ENCODE results near the gene ADM.

The ADM gene

DNA sequence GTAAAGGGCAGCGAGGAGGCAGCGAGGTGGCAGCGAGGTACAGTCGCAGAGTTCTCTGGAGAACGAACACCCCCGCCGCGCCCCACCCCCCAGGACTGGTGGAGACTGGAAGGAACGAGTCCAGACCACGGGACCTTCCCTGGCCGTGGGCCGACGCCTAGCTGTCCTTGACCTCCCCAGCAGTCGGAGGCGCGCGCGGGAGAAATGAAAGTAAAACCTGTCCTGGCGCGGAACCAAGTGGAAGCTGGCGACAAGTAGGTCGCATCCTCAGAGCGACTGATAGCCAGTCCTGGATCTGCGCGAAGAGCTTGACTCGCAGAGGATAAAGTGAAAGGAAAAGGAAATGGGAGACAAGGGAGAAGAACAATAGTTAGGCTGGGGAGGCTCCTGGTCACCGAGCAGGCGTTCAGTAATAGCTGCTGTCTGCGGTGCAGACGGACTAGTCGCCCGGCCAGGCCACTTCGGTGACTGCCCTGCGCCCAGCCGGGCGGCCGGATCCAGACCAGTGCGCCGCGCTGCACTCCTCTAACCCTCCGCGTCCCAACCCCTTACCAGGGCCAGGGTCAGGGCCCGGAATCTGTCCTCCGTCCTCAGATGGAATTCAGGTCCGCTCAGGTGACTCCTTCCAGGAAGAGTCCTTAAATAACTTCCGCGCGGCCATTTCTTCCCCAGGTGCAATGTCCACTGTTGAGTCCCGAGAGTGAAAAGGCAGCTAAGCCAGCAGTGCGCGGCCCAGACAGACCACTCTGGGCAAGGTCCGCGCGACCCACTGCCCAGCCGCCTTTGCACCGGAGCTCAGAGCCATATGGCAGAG, 1.9 kb upstream of the ADM start:
- peak overlapping the region; percentile 75 for H2AFZ ChIP-seq (ENCODE audit: insufficient read depth, low read length, poor library complexity)
- peak overlapping the region; percentile 94 for H3K14ac ChIP-seq (ENCODE audit: low read length)
- peak overlapping the region; percentile 79 for H3K4me3 ChIP-seq (ENCODE audit: low read depth, low read length)
- peak overlapping the region; percentile 82 for H3K9ac ChIP-seq (ENCODE audit: low read length)
- H2BK12ac ChIP-seq (ENCODE audit: low read length): peak overlapping the region; percentile 29
- peaks cover 43% of the 10 kb centered on the region for H3K79me1 ChIP-seq (ENCODE audit: low read length)
- peak overlapping the region; percentile 64 for H3K18ac ChIP-seq (ENCODE audit: low read length)
- H3K36me3 ChIP-seq (ENCODE audit: control insufficient read depth in 1 of 2, insufficient read depth in 2 of 2, low read length in 2 of 2): no peaks in the 10 kb centered on the region
- DNase-seq: peak; percentile 59 to 78
- H3K27me3 ChIP-seq (ENCODE audit: insufficient read depth, low read length): no peaks in the 10 kb centered on the region
- H4K8ac ChIP-seq (ENCODE audit: low read depth, low read length): peak overlapping the region; percentile 91
- H3K23ac ChIP-seq (ENCODE audit: low read length): no peak overlapping the region
- H4K91ac ChIP-seq (ENCODE audit: low read depth, low read length): peak overlapping the region; percentile 95
- peaks cover 36% of the 10 kb centered on the region for H3K79me2 ChIP-seq (ENCODE audit: control insufficient read depth, insufficient read depth, low read length, poor library complexity)
- H4K12ac ChIP-seq (ENCODE audit: low read depth, low read length): peak overlapping the region; percentile 81
- peak overlapping the region; percentile 75 for H3K4ac ChIP-seq (ENCODE audit: low read depth, low read length)
- H3K4me2 ChIP-seq (ENCODE audit: low read length): peak overlapping the region; percentile 86
- H2AK5ac ChIP-seq (ENCODE audit: low read length): peak overlapping the region; percentile 22
- peak overlapping the region; percentile 88 for H2BK120ac ChIP-seq (ENCODE audit: insufficient read depth, low read length, poor library complexity)
- peaks cover 5 to 6% of the 10 kb centered on the region in 2 experiments for H3K4me1 ChIP-seq (ENCODE audit: control insufficient read depth in 1 of 2, insufficient read depth in 2 of 2, low read length in 2 of 2)
- no peaks in the 10 kb centered on the region for H3K9me3 ChIP-seq (ENCODE audit: insufficient read depth, low read depth, low read length)
- H3K27ac ChIP-seq (ENCODE audit: low read depth, low read length): peak overlapping the region; percentile 85
- peak overlapping the region; percentile 76 for H2BK5ac ChIP-seq (ENCODE audit: low read depth, low read length, poor library complexity)
- no CpG with 5 or more reads among the region's 56 CpGs for WGBS (ENCODE audit: extremely low coverage, insufficient coverage, insufficient read length)

GRCh38 chr11:10303558-10304363, 1.1 kb upstream of the ADM start:
- Histone ChIP-seq H3K9me3 (ENCODE audit: insufficient read depth, low read depth, low read length) (no peaks in the 10 kb centered on the region), H3K23ac (ENCODE audit: low read length) (no peak overlapping the region), H3K14ac (ENCODE audit: low read length) (peak overlapping the region; percentile 94), H3K4me2 (ENCODE audit: low read length) (peak overlapping the region; percentile 86), H3K27ac (ENCODE audit: low read depth, low read length) (peak overlapping the region; percentile 85), H3K79me2 (ENCODE audit: control insufficient read depth, insufficient read depth, low read length, poor library complexity) (peaks cover 36% of the 10 kb centered on the region), H4K12ac (ENCODE audit: low read depth, low read length) (peak overlapping the region; percentile 81), H2BK5ac (ENCODE audit: low read depth, low read length, poor library complexity) (peak overlapping the region; percentile 76), H2AFZ (ENCODE audit: insufficient read depth, low read length, poor library complexity) (peak overlapping the region; percentile 75), H3K27me3 (ENCODE audit: insufficient read depth, low read length) (no peaks in the 10 kb centered on the region), H4K91ac (ENCODE audit: low read depth, low read length) (peak overlapping the region; percentile 95), H3K9ac (ENCODE audit: low read length) (peak overlapping the region; percentile 82), H4K8ac (ENCODE audit: low read depth, low read length) (peak overlapping the region; percentile 91), H3K36me3 (ENCODE audit: control insufficient read depth in 1 of 2, insufficient read depth in 2 of 2, low read length in 2 of 2) (no peaks in the 10 kb centered on the region), H3K4me3 (ENCODE audit: low read depth, low read length) (peak overlapping the region; percentile 79), H3K18ac (ENCODE audit: low read length) (peak overlapping the region; percentile 64), H3K4me1 (ENCODE audit: control insufficient read depth in 1 of 2, insufficient read depth in 2 of 2, low read length in 2 of 2) (peaks cover 5 to 10% of the 10 kb centered on the region in 2 experiments), H2BK12ac (ENCODE audit: low read length) (peak overlapping the region; percentile 9), H3K79me1 (ENCODE audit: low read length) (peaks cover 46% of the 10 kb centered on the region), H2BK120ac (ENCODE audit: insufficient read depth, low read length, poor library complexity) (peak overlapping the region; percentile 88), H3K4ac (ENCODE audit: low read depth, low read length) (peak overlapping the region; percentile 75), H2AK5ac (ENCODE audit: low read length) (peak overlapping the region; percentile 22)
- peak; percentile 94 to 96 for DNase-seq
- WGBS (ENCODE audit: extremely low coverage, insufficient coverage, insufficient read length): no CpG with 5 or more reads among the region's 29 CpGs

DNA sequence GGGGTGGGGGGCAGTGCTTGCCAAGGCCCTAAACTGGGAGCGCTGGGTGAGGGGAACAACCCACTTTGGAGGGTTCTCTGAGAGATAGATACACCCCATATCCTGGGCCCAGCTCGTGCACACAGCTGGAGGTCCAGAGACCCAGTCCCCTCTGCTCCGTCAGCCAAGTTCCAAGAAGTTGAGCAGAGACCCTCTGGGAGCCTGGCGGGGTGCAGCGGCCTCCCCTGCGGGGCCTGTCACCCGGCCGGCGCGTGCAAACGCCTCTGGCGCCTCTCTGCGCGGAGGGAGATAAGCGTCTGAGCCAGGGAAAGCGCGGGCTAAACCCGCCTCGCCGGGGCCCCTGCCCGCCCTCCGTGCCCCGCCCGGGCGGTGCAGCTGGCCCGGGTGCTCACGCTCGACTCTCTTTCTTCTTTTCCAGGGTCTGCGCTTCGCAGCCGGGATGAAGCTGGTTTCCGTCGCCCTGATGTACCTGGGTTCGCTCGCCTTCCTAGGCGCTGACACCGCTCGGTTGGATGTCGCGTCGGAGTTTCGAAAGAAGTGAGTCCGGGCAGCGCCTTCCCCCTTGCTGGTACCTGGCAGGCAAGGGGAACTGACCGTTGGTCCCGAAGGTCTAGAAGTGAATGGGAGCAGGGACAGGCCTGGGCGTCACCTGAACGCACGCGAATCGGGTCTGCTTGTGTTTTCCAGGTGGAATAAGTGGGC, 540 bp downstream of the ADM start:
- H3K79me1 ChIP-seq (ENCODE audit: low read length): peaks cover 46% of the 10 kb centered on the region
- peak overlapping the region; percentile 16 for H4K12ac ChIP-seq (ENCODE audit: low read depth, low read length)
- peak overlapping the region; percentile 71 for H4K91ac ChIP-seq (ENCODE audit: low read depth, low read length)
- no peaks in the 10 kb centered on the region for H3K27me3 ChIP-seq (ENCODE audit: insufficient read depth, low read length)
- H3K4me3 ChIP-seq (ENCODE audit: low read depth, low read length): peak overlapping the region; percentile 71
- peak overlapping the region; percentile 86 for H3K4me2 ChIP-seq (ENCODE audit: low read length)
- H3K79me2 ChIP-seq (ENCODE audit: control insufficient read depth, insufficient read depth, low read length, poor library complexity): peaks cover 36% of the 10 kb centered on the region
- peak overlapping the region; percentile 68 for H3K4ac ChIP-seq (ENCODE audit: low read depth, low read length)
- H4K8ac ChIP-seq (ENCODE audit: low read depth, low read length): peak overlapping the region; percentile 51
- peak; percentile 44 to 55 for DNase-seq
- H3K27ac ChIP-seq (ENCODE audit: low read depth, low read length): peak overlapping the region; percentile 64
- peak overlapping the region; percentile 82 for H3K18ac ChIP-seq (ENCODE audit: low read length)
- no peaks in the 10 kb centered on the region for H3K9me3 ChIP-seq (ENCODE audit: insufficient read depth, low read depth, low read length)
- no peak overlapping the region for H2AK5ac ChIP-seq (ENCODE audit: low read length)
- H2BK5ac ChIP-seq (ENCODE audit: low read depth, low read length, poor library complexity): peak overlapping the region; percentile 62
- H3K14ac ChIP-seq (ENCODE audit: low read length): peak overlapping the region; percentile 72
- no CpG with 5 or more reads among the region's 51 CpGs for WGBS (ENCODE audit: extremely low coverage, insufficient coverage, insufficient read length)
- H2BK120ac ChIP-seq (ENCODE audit: insufficient read depth, low read length, poor library complexity): peak overlapping the region; percentile 50
- H3K9ac ChIP-seq (ENCODE audit: low read length): peak overlapping the region; percentile 59
- no peak overlapping the region for H3K23ac ChIP-seq (ENCODE audit: low read length)
- no peaks in the 10 kb centered on the region for H3K36me3 ChIP-seq (ENCODE audit: control insufficient read depth in 1 of 2, insufficient read depth in 2 of 2, low read length in 2 of 2)
- peaks cover 5 to 10% of the 10 kb centered on the region in 2 experiments for H3K4me1 ChIP-seq (ENCODE audit: control insufficient read depth in 1 of 2, insufficient read depth in 2 of 2, low read length in 2 of 2)
- peak overlapping the region; percentile 68 for H2BK12ac ChIP-seq (ENCODE audit: low read length)
- peak overlapping the region; percentile 48 for H2AFZ ChIP-seq (ENCODE audit: insufficient read depth, low read length, poor library complexity)

All from trophoblast cell (in vitro differentiated cells and primary cell).